HK-2 (cell line): Measurements from ENCODE around the gene CRACDL.

Experiments used
- DNase-seq: peaks from one replicate; pipeline ENCODE4 v3.0.0-alpha.2; 2018; ENCODE audit not compliant: unreplicated experiment

The CRACDL gene

GRCh38 chr2:98750593-98751282 is 185.3 kb downstream of the CRACDL start:
- no peak for DNase-seq

GRCh38 chr2:98749066-98749450 is 187.0 kb downstream of the CRACDL start:
- DNase-seq, result no peak

GRCh38 chr2:98748292-98749065 is 187.5 kb downstream of the CRACDL start:
- DNase-seq, result no peak

DNA sequence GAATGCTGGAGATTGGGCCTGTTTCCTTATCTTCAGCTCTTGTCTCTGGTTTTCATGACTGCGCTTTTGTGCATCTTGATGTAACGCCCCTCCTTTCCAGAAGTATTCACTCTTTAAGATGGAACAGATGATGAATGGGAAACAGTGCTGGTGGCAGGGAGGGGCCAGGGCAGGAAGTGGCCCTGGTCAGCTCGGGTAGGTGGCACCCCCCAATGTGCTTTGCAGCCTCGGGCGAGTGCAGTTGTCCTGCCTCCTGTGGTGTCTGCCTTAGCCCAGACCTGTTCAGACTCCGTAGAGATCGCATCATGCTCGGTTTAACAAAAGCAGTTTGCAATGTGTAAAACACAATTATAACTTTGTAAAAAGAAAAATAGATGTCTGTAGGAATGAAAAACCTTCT is 188.1 kb downstream of the CRACDL start:
- DNase-seq, result no peak

GRCh38 chr2:98746426-98746825 is 189.6 kb downstream of the CRACDL start:
- no peak for DNase-seq

DNA sequence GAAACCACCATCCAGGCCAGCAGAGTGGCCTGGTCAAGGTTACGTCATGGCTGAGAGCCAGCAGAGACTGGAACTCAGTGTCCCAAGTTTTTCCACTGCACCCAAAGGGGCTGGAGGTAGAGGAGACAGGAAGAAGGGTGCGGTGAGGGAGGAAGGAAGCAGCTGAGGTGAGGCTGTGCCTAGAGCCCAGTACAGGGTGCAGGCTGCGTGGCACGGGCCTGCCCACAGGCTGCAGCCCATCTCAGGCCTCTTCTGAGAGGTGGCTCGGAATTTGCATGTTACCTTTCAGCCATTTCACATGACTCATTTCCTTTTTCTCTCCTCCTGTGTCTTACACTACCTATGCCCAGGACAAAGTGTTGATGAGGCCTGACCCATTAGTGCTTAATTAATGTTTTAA is 191.4 kb downstream of the CRACDL start:
- no peak for DNase-seq
